Neuron (in vitro differentiated cells): Measurements from ENCODE around the gene FAM120B.

Source experiments
- H2AFZ ChIP-seq: one replicate; pipeline ENCODE4 v1.6.1; 2013; ENCODE audit warnings: low read depth, mild to moderate bottlenecking, inconsistent platforms, low read length, moderate library complexity
- H3K27me3 ChIP-seq: one replicate; pipeline ENCODE4 v1.6.1; 2013; ENCODE audit warnings: low read length; ENCODE audit not compliant: insufficient read depth
- H3K36me3 ChIP-seq: one replicate; pipeline ENCODE4 v1.6.1; 2013; ENCODE audit warnings: low read length; ENCODE audit not compliant: insufficient read depth
- H3K4me1 ChIP-seq: one replicate; pipeline ENCODE4 v1.6.1; 2013; ENCODE audit warnings: low read length; ENCODE audit not compliant: insufficient read depth
- H3K4me3 ChIP-seq: 2 replicates; pipeline ENCODE4 v1.5.1; 2013; ENCODE audit warnings: mild to moderate bottlenecking, low read length, moderate library complexity
- H3K9me3 ChIP-seq: one replicate; pipeline ENCODE4 v1.6.1; 2013; ENCODE audit warnings: low read length

The FAM120B gene

DNA sequence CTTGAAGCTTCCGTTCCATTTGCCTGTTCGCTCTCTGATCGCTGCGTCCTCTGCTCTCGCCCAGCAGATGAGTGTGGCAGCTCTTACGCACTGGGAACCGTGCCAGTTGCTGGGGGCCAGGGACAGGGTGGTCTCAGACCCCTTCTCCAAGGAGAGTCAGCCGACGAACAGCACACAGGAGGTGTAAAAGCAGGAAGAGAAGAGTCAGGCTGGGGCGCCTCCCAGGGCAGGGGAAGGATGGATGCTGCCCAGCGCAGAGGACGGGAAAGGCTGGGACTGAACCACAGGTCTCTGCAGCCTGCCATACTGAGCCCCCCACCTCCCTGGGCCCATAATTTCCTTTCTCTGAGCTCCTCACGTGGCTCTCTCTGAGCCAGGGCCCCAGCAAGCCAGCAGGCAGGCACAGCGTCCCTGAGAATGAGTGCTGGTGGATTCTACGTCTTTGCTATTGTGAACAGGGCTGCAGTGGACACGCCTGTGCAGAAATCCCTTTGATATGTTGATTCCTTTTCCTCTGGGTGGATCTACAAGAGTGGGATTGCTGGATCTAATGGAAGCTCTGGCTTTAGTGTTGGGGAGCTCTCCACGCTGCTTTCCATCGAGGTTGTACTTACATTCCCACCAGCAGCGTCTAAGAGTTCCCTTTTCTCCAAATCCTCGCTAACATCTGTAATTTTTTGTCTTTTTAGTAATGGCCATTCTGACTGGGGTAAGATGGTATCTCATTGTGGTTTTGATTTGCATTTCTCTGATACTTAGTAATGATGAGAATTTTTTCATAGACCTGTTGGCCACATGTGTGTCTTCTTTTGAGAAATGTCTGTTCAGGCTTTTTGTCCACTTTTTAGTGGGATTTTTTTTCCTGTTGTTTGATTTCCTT lies 142.4 kb downstream of the FAM120B start:
- no peaks in the 10 kb centered on the region for H3K9me3 ChIP-seq
- no peak overlapping the region for H3K4me3 ChIP-seq
- H3K4me1 ChIP-seq = peaks cover 26% of the 10 kb centered on the region
- H3K36me3 ChIP-seq = no peaks in the 10 kb centered on the region
- no peaks in the 10 kb centered on the region for H3K27me3 ChIP-seq
- peak overlapping the region; percentile 40 for H2AFZ ChIP-seq

DNA sequence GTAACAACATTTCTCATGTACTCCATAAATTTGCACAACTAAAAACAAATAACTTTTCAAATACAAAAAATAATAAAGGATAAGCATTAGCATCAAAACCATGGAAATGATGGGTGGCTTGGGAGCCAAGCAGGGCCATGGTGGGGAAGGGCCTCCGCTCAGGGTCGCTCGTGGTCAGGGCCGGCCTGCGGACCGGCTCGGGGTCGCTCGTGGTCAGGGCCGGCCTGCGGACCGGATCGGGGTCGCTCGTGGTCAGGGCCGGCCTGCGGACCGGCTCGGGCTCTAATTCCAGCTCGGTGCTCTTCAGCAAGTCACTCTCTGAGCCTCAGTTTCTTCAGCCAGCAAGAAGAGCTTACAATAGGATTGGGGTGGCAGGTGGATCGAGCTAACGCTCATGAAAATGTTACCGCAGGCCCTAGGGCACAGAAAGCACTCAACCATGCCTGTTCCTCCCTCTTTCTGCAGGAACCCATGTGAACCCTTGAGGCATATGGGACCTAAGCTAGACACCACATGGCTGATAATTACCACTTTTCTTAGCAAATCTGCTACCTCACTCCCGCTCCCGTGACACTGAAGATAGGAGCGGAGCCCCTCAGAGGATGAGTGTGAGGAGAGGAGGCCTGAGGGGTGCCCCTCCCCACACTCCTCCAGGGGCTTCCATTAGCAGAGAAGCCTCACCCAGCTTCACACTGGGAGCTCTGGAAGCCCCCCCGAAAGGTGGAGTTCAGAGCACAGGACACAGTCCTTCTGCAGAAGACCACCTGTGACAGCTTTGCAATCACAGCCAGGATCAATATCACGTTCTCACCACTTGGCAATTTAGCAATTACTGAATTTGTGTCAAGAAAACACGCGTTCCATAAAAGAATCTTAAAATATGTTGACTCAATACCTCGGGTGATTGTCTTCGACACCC lies 143.5 kb downstream of the FAM120B start:
- H2AFZ ChIP-seq = no peak overlapping the region
- no peaks in the 10 kb centered on the region for H3K27me3 ChIP-seq
- H3K36me3 ChIP-seq = no peaks in the 10 kb centered on the region
- no peaks in the 10 kb centered on the region for H3K9me3 ChIP-seq
- no peak overlapping the region for H3K4me3 ChIP-seq
- H3K4me1 ChIP-seq = peaks cover 26% of the 10 kb centered on the region

DNA sequence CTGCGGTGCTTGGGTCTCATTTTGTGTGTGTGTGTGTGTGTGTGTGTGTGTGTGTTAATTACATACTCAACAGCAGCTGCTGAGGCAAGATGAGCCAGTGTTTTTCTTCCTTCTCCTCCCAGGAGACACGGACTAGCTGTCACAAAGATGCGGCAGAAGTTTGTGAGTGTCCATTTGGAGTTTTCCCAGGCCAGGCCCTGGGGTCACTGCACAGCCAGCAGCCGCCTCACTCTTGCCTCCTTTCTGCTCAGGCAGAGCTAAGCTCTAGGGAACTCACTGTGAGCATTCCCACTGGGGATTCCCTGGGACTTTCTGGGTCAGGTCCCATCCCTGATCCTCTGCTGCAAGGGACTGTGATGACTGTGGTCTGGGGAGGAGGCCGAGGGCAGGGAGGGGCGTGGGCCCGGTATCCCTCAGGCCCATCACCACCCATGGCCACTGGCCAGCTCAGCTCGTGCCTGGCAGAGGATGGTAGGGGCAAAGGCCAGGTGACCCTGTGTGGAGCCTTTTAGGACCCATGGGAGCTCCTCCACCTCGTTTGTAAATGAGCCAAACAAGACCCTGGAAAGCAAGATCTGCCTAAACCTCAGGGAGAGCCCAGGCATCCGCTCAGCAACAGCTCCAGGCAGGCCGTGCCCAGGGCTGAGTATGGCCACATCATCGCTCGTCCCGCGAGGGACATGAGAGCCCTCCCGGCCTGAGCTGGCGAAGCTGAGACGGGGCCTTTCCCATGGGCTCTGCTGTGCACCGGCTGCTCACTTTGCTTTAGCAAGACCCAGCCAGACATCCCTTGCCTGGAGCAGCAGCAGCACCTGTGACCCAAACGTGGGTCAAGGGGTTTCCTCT lies 144.6 kb downstream of the FAM120B start:
- Histone ChIP-seq H3K36me3 (no peaks in the 10 kb centered on the region), H3K4me3 (no peak overlapping the region), H3K27me3 (no peaks in the 10 kb centered on the region), H3K4me1 (peaks cover 26% of the 10 kb centered on the region), H2AFZ (no peak overlapping the region), H3K9me3 (no peaks in the 10 kb centered on the region)

DNA sequence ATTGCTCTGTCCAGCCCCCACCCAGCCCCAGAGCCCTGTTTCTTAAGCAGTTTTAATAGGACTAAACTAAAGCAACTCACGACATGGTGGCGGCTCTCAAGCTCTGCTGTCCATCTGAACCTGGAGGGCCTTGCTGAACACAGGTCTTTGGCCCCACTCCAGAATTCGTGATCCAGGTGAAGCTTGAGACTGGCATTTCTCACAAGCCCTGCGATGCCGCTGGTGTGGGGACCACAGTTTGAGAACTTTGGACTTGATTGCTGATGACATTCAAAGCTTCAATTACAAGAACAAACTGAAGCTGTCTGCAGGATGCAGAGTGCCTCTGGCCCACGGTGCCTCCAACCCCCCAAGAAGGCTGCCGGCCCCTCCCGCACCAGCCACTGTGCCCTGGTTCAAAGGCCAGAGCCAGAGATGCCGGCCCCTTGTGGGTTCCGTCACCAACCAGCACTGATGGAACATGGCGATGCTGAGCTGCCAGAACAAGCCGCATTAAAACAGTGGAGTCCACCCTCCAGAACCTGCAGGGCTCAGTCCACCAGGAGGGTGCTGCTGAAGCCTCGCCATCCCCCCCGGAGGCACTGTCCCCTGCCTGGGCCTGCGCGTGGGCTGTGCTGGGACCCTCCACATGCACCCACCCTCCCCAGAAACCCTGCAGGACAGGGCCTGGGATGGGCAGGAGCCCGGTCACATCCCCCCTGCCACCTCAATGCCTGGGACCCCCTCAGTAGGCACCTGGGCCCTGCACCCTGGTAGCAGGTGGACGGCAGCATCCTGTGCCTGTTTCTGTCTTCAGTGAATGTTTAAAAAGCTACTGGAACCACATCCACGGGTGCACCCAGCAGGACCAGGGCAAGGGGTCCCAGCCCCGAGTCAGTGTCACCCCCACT lies 145.4 kb downstream of the FAM120B start:
- H3K4me1 ChIP-seq = peaks cover 26% of the 10 kb centered on the region
- H3K9me3 ChIP-seq = no peaks in the 10 kb centered on the region
- no peaks in the 10 kb centered on the region for H3K27me3 ChIP-seq
- H3K4me3 ChIP-seq = no peak overlapping the region
- H2AFZ ChIP-seq = no peak overlapping the region
- no peaks in the 10 kb centered on the region for H3K36me3 ChIP-seq

DNA sequence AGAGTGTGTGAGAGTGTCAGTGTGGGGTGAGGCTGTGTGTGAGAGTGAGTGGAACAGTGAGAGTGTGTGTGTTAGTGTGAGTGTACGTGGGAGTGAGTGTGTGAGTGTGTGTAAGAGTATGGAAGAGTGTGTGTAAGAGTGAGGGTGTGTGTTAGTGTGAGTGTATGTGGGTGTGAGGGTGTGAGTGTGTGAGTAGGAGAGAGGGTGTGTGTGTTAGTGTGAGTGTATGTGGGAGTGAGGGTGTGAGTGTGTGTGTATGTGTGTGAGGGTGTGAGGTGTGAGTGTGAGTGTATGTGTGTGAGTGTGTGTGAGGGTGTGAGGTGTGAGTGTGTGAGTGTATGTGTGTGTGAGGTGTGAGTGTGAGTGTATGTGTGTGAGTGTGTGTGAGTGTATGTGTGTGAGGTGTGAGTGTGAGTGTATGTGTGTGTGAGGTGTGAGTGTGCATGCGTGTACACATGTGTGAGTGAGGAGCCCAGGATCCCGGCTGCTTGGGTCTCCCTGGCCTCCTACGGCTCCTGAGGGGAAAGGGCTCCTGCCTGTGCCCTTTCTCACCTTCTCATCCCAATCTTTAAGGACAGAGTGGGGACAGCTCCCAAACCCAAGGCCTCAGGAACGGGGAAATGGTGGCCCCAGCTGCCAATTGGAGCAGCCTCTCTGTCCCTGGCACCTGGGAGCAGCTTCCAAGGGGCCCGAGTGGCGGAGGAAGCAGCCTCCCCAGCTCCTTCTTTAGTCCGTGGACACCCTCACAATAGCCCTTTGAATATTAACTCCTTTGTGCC lies 146.4 kb downstream of the FAM120B start:
- H3K27me3 ChIP-seq = peaks cover 3% of the 10 kb centered on the region

DNA sequence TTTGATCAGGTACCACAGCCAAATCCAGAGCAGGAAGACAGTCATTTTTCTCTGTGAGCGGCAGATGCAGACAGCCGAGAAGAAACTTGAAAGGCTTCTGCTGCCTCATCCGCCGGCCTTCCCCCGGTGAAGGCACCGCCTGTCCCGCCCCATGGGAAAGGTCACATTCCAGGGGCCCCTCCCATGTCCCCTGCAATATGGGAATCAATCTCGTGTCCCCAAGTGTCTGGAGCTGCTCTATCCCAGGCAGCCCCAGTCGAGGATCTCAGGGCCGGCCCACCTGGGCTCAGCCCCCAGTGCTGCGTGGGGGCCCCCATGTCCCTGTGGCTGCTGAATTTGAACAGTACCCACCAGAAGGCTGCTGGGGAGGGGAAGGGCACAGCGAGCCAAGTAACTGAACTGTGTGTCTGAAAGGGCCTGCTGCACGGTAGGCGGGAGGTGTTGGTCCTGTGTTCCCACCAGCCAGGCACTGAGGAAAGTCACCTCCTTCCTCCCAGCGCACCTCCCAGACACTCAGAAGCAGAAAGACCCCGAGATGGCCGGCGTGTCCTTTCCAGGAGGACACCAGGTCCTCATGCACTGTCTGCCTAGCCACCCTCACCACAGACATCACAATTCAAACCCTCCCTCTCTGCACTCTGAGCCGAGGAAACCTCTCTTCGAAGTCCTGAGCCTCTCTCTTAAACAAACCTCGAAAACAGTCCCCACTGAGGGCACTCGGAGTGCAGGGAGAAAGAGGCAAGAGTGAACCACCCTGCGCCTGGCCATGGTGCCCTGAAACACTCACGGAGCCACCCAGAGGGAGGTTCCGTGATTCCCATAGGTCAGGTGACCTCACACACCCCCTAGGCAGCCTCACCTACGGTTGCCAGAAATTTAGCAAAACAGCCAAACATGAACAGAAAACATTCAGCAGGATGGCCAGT lies 147.3 kb downstream of the FAM120B start:
- H3K4me3 ChIP-seq = no peak overlapping the region
- H2AFZ ChIP-seq = no peak overlapping the region
- H3K4me1 ChIP-seq = peaks cover 21% of the 10 kb centered on the region
- H3K9me3 ChIP-seq = no peaks in the 10 kb centered on the region
- H3K27me3 ChIP-seq = peaks cover 3% of the 10 kb centered on the region
- H3K36me3 ChIP-seq = no peaks in the 10 kb centered on the region

More for the DNA sequence above, 146.4 kb downstream of the FAM120B start:
- peaks cover 26% of the 10 kb centered on the region for H3K4me1 ChIP-seq
- H3K4me3 ChIP-seq = no peak overlapping the region
- no peaks in the 10 kb centered on the region for H3K36me3 ChIP-seq
- no peak overlapping the region for H2AFZ ChIP-seq
- no peaks in the 10 kb centered on the region for H3K9me3 ChIP-seq

DNA sequence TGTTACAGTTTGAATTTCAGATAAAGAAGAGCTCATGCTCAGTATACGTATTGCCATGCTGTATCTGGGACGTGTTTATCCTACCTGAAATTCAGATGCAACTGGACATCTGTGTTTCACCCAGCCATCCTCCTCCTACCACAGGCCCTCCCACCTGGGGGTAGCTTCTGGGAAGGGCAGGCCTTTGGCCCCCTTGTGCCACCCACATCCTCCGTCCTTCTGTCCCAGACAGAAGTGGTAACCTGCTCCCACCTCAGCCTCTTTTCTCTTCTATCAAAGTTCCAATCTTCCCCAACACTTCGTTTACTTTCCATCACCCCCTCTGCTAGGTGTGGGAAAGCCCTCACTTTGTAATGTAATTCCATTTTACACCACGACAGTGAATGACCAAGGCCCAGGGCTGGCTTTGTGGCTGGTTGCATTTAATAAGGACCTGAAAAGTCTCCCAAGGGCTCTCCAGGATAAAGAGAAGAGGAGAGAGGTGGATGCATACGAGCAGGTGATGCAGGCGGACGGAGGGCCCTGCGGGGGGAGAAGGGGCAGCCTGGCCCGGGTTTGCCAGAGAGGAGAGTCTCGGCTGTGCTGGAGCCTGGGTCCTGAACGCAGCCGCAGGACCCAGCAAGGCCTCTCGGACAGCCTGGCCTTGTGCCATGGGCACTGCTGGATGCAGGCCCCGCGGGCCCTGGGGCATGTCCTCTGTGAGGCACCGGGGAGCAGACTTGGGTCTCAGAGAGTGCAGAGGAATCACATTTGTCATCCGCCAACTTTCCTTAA lies 148.1 kb downstream of the FAM120B start:
- Histone ChIP-seq H3K36me3 (no peaks in the 10 kb centered on the region), H3K4me3 (no peak overlapping the region), H3K27me3 (peaks cover 3% of the 10 kb centered on the region), H3K4me1 (peaks cover 15% of the 10 kb centered on the region), H2AFZ (no peak overlapping the region), H3K9me3 (no peaks in the 10 kb centered on the region)

DNA sequence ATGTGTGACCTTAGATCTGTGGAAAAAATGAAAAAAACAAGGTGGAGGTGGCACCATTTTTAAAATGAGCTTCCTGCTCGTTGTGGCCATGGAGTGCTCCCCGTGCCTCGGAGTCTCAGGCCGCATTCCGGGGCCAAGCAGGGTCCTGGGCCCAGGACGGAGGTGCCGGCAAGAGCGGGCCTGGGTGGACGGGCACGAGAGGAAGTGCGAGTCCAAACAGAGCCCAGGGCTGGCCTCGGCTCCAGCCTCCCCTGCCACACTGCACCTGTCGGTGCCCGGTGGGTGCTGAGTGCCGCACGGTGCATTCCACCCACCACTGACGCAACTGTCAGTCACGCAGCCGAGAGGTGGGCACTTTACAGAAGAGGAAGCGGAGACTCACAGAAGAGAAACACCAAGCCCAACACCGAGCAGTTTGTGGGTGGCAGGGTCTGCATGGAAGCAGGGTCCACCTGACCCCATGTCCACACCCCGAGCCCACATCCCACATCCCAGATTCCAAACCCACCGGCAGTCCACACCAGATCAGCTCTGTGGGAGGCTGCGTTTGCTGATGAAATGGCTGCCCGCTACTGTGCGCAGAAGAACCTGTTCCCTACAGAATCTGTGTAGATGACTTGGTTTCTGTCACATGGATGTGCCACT lies 148.9 kb downstream of the FAM120B start:
- H3K36me3 ChIP-seq = no peaks in the 10 kb centered on the region
- peaks cover 14% of the 10 kb centered on the region for H3K4me1 ChIP-seq
- H3K27me3 ChIP-seq = peaks cover 3% of the 10 kb centered on the region
- H3K4me3 ChIP-seq = no peak overlapping the region
- H3K9me3 ChIP-seq = no peaks in the 10 kb centered on the region
- H2AFZ ChIP-seq = no peak overlapping the region

DNA sequence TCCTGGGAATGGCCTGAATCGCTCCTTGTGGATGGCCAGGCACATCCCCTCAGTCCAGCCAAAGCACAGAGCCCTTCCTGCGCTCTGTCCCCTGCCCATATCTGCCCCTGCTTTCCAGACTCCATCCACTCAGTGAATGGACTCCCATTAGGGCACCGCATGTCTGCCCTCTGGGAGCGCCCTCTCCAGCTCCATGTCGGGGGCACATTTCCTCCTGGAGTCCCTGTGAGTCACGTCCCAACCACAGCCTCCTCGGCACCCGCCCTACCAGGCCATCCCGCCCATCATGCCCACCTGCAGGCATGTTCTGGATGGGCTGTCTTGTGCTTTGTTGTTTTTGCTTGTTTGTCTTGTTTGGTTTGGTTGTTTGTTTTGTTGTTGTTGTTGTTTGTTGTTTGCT lies 149.8 kb downstream of the FAM120B start:
- H3K36me3 ChIP-seq = no peaks in the 10 kb centered on the region
- peaks cover 3% of the 10 kb centered on the region for H3K27me3 ChIP-seq
- H2AFZ ChIP-seq = no peak overlapping the region
- H3K4me3 ChIP-seq = no peak overlapping the region
- H3K4me1 ChIP-seq = peaks cover 11% of the 10 kb centered on the region
- no peaks in the 10 kb centered on the region for H3K9me3 ChIP-seq
